ENCODE results near the gene PDE6A. TPM values are rescaled to one million over a fixed set of nuclear protein-coding genes. Genes with fewer than 3 reads are reported as not detected.

The PDE6A gene
- polyA plus RNA-seq, 1 donor, result 1.0 TPM

- Histone ChIP-seq H3K4me3 (ENCODE audit: low read length) (no peak overlapping the region), H3K27ac (ENCODE audit: low read length) (no peak overlapping the region), H3K27me3 (ENCODE audit: control insufficient read depth, insufficient read depth, low read length) (no peaks in the 10 kb centered on the region), H3K9me3 (ENCODE audit: control insufficient read depth, low read depth, low read length) (no peaks in the 10 kb centered on the region), H3K4me1 (ENCODE audit: control insufficient read depth, insufficient read depth, low read length) (no peaks in the 10 kb centered on the region), H3K36me3 (ENCODE audit: control insufficient read depth, insufficient read depth, low read length) (peaks cover 5% of the 10 kb centered on the region)
- peak in 1 of 2 donors; percentile 42 for DNase-seq
- WGBS (ENCODE audit: insufficient coverage, low lambda C conversion rate), result 65% methylated on average over 2 of the region's 17 CpGs
Measured at GRCh38 chr5:149820536-149821510, 123.8 kb downstream of the PDE6A start.

- Histone ChIP-seq H3K9me3 (ENCODE audit: control insufficient read depth, low read depth, low read length) (no peaks in the 10 kb centered on the region), H3K27me3 (ENCODE audit: control insufficient read depth, insufficient read depth, low read length) (no peaks in the 10 kb centered on the region), H3K4me1 (ENCODE audit: control insufficient read depth, insufficient read depth, low read length) (no peaks in the 10 kb centered on the region), H3K36me3 (ENCODE audit: control insufficient read depth, insufficient read depth, low read length) (no peaks in the 10 kb centered on the region), H3K27ac (ENCODE audit: low read length) (no peak overlapping the region), H3K4me3 (ENCODE audit: low read length) (no peak overlapping the region)
- WGBS (ENCODE audit: insufficient coverage, low lambda C conversion rate), result no CpG with 5 or more reads among the region's 2 CpGs
- DNase-seq, result no peak
Measured at GRCh38 chr5:149820012-149820411, 124.6 kb downstream of the PDE6A start.

GRCh38 chr5:149818116-149818515, 126.5 kb downstream of the PDE6A start:
- Histone ChIP-seq H3K27ac (ENCODE audit: low read length) (no peak overlapping the region), H3K4me3 (ENCODE audit: low read length) (no peak overlapping the region), H3K27me3 (ENCODE audit: control insufficient read depth, insufficient read depth, low read length) (no peaks in the 10 kb centered on the region), H3K36me3 (ENCODE audit: control insufficient read depth, insufficient read depth, low read length) (no peaks in the 10 kb centered on the region), H3K4me1 (ENCODE audit: control insufficient read depth, insufficient read depth, low read length) (no peaks in the 10 kb centered on the region), H3K9me3 (ENCODE audit: control insufficient read depth, low read depth, low read length) (no peaks in the 10 kb centered on the region)
- no peak for DNase-seq
- no CpG with 5 or more reads among the region's 4 CpGs for WGBS (ENCODE audit: insufficient coverage, low lambda C conversion rate)

- H3K36me3 ChIP-seq (ENCODE audit: control insufficient read depth, insufficient read depth, low read length), result no peaks in the 10 kb centered on the region
- no peak overlapping the region for H3K4me3 ChIP-seq (ENCODE audit: low read length)
- no peaks in the 10 kb centered on the region for H3K27me3 ChIP-seq (ENCODE audit: control insufficient read depth, insufficient read depth, low read length)
- no peaks in the 10 kb centered on the region for H3K4me1 ChIP-seq (ENCODE audit: control insufficient read depth, insufficient read depth, low read length)
- no peaks in the 10 kb centered on the region for H3K9me3 ChIP-seq (ENCODE audit: control insufficient read depth, low read depth, low read length)
- H3K27ac ChIP-seq (ENCODE audit: low read length), result no peak overlapping the region
- WGBS (ENCODE audit: insufficient coverage, low lambda C conversion rate), result 92% methylated on average over 2 of the region's 4 CpGs
- DNase-seq, result no peak
Measured at GRCh38 chr5:149817539-149818060, 127.0 kb downstream of the PDE6A start.

- no peak for DNase-seq
- Histone ChIP-seq H3K4me1 (ENCODE audit: control insufficient read depth, insufficient read depth, low read length) (peaks cover under 1% of the 10 kb centered on the region), H3K36me3 (ENCODE audit: control insufficient read depth, insufficient read depth, low read length) (no peaks in the 10 kb centered on the region), H3K9me3 (ENCODE audit: control insufficient read depth, low read depth, low read length) (no peaks in the 10 kb centered on the region), H3K27me3 (ENCODE audit: control insufficient read depth, insufficient read depth, low read length) (no peaks in the 10 kb centered on the region), H3K27ac (ENCODE audit: low read length) (no peak overlapping the region), H3K4me3 (ENCODE audit: low read length) (no peak overlapping the region)
- no CpG with 5 or more reads among the region's 2 CpGs for WGBS (ENCODE audit: insufficient coverage, low lambda C conversion rate)
Measured at GRCh38 chr5:149816661-149817060, 127.9 kb downstream of the PDE6A start.

GRCh38 chr5:149811453-149811852, 133.1 kb downstream of the PDE6A start:
- H3K9me3 ChIP-seq (ENCODE audit: control insufficient read depth, low read depth, low read length), result no peaks in the 10 kb centered on the region
- peaks cover 8% of the 10 kb centered on the region for H3K4me1 ChIP-seq (ENCODE audit: control insufficient read depth, insufficient read depth, low read length)
- no peak overlapping the region for H3K4me3 ChIP-seq (ENCODE audit: low read length)
- no peaks in the 10 kb centered on the region for H3K27me3 ChIP-seq (ENCODE audit: control insufficient read depth, insufficient read depth, low read length)
- WGBS (ENCODE audit: insufficient coverage, low lambda C conversion rate), result 100% methylated on average over 1 of the region's 3 CpGs
- no peak overlapping the region for H3K27ac ChIP-seq (ENCODE audit: low read length)
- H3K36me3 ChIP-seq (ENCODE audit: control insufficient read depth, insufficient read depth, low read length), result no peaks in the 10 kb centered on the region
- DNase-seq, result no peak

GRCh38 chr5:149810856-149811255, 133.7 kb downstream of the PDE6A start:
- Histone ChIP-seq H3K27me3 (ENCODE audit: control insufficient read depth, insufficient read depth, low read length) (no peaks in the 10 kb centered on the region), H3K4me1 (ENCODE audit: control insufficient read depth, insufficient read depth, low read length) (peaks cover 13% of the 10 kb centered on the region), H3K36me3 (ENCODE audit: control insufficient read depth, insufficient read depth, low read length) (no peaks in the 10 kb centered on the region), H3K27ac (ENCODE audit: low read length) (no peak overlapping the region), H3K4me3 (ENCODE audit: low read length) (no peak overlapping the region), H3K9me3 (ENCODE audit: control insufficient read depth, low read depth, low read length) (no peaks in the 10 kb centered on the region)
- peak; percentile 66 to 77 for DNase-seq
- no CpG with 5 or more reads among the region's 6 CpGs for WGBS (ENCODE audit: insufficient coverage, low lambda C conversion rate)

GRCh38 chr5:149809931-149810691, 134.5 kb downstream of the PDE6A start:
- Histone ChIP-seq H3K9me3 (ENCODE audit: control insufficient read depth, low read depth, low read length) (no peaks in the 10 kb centered on the region), H3K4me1 (ENCODE audit: control insufficient read depth, insufficient read depth, low read length) (peaks cover 13% of the 10 kb centered on the region), H3K36me3 (ENCODE audit: control insufficient read depth, insufficient read depth, low read length) (no peaks in the 10 kb centered on the region), H3K27ac (ENCODE audit: low read length) (no peak overlapping the region), H3K27me3 (ENCODE audit: control insufficient read depth, insufficient read depth, low read length) (no peaks in the 10 kb centered on the region), H3K4me3 (ENCODE audit: low read length) (no peak overlapping the region)
- no CpG with 5 or more reads among the region's 8 CpGs for WGBS (ENCODE audit: insufficient coverage, low lambda C conversion rate)
- no peak for DNase-seq

- DNase-seq, result no peak
- Histone ChIP-seq H3K9me3 (ENCODE audit: control insufficient read depth, low read depth, low read length) (no peaks in the 10 kb centered on the region), H3K27ac (ENCODE audit: low read length) (no peak overlapping the region), H3K4me1 (ENCODE audit: control insufficient read depth, insufficient read depth, low read length) (peaks cover 13% of the 10 kb centered on the region), H3K36me3 (ENCODE audit: control insufficient read depth, insufficient read depth, low read length) (no peaks in the 10 kb centered on the region), H3K27me3 (ENCODE audit: control insufficient read depth, insufficient read depth, low read length) (no peaks in the 10 kb centered on the region), H3K4me3 (ENCODE audit: low read length) (no peak overlapping the region)
- WGBS (ENCODE audit: insufficient coverage, low lambda C conversion rate), result no CpG with 5 or more reads among the region's 5 CpGs
Measured at GRCh38 chr5:149808264-149808982, 136.2 kb downstream of the PDE6A start.

All from large intestine (tissue), 3 donors.